Activated CD4-positive, CD25-positive, alpha-beta regulatory T cell treated with anti-CD3 and anti-CD28 coated beads, Interleukin-2, amount 50 U/mL, for 24 hours (primary cell): ENCODE data around the gene IRF7.

Experiments
- ATAC-seq, 2 donors: fragments of 150-1000 bp; cut with Tn5 transposase; one replicate each; pipeline ENCODE4 v1.10.0; 2021; ENCODE audit warnings: mild to moderate bottlenecking in 1 of 2, moderate library complexity in 1 of 2

Gene IRF7

DNA sequence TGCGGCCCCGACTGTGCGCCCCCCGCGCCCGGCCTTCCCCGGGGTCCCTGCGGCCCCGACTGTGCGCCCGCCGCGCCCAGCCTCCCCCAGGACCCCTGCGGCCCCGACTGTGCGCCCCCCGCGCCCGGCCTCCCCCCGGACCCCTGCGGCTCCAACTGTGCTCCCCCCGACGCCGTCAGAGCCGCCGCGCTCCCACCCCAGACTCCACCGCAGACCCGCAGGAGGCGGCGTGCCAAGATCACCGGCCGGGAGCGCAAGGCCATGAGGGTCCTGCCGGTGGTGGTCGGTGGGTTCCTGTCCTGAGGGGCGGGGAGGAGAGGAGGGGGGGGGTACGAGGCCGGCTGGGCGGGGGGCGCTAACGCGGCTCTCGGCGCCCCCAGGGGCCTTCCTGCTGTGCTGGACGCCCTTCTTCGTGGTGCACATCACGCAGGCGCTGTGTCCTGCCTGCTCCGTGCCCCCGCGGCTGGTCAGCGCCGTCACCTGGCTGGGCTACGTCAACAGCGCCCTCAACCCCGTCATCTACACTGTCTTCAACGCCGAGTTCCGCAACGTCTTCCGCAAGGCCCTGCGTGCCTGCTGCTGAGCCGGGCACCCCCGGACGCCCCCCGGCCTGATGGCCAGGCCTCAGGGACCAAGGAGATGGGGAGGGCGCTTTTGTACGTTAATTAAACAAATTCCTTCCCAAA is 24.4 kb upstream of the IRF7 start:
- ATAC-seq = no peak

DNA sequence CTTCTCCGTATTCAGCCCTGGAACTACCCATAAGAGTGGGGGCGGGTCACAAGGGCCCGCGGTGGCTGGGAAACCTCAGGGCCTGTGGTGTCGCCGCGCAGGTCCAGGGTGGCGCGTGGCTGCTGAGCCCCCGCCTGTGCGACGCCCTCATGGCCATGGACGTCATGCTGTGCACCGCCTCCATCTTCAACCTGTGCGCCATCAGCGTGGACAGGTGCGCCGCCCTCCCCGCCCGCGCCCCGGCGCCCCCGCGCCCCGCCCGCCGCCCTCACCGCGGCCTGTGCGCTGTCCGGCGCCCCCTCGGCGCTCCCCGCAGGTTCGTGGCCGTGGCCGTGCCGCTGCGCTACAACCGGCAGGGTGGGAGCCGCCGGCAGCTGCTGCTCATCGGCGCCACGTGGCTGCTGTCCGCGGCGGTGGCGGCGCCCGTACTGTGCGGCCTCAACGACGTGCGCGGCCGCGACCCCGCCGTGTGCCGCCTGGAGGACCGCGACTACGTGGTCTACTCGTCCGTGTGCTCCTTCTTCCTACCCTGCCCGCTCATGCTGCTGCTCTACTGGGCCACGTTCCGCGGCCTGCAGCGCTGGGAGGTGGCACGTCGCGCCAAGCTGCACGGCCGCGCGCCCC is 23.7 kb upstream of the IRF7 start:
- no peak for ATAC-seq

DNA sequence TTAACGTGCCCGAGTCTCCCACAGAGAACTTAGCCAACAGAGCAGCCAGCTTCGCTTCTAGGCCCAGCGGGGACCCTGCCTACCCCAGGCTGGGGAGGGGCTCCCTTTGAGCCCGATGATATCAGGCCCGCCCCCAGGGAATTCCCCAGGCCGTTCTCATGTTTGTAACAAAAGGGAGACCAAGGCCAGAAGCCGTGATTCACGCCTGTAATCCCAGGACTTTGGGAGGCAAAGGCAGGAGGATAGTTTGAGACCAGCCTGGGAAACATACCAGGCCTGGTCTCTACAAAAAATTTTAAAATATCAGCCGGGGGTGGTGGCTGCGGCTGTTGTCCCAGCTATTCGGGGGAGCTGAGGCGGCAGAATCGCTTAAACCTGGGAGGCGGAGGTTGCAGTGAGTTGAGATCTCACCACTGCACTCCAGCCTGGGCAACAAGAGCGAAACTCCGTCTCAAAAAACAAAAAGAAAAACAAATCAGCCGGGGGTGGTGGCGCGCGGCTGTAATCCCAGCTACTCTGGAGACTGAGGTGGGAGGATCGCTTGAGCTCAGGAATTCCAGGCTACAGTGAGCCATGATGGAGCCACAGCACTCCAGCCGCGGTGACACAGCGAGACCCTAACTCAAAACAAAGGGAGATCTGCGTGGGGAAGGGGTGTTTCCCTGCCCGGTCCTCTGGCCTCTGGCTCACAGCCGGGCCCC is 23.0 kb upstream of the IRF7 start:
- no peak for ATAC-seq

DNA sequence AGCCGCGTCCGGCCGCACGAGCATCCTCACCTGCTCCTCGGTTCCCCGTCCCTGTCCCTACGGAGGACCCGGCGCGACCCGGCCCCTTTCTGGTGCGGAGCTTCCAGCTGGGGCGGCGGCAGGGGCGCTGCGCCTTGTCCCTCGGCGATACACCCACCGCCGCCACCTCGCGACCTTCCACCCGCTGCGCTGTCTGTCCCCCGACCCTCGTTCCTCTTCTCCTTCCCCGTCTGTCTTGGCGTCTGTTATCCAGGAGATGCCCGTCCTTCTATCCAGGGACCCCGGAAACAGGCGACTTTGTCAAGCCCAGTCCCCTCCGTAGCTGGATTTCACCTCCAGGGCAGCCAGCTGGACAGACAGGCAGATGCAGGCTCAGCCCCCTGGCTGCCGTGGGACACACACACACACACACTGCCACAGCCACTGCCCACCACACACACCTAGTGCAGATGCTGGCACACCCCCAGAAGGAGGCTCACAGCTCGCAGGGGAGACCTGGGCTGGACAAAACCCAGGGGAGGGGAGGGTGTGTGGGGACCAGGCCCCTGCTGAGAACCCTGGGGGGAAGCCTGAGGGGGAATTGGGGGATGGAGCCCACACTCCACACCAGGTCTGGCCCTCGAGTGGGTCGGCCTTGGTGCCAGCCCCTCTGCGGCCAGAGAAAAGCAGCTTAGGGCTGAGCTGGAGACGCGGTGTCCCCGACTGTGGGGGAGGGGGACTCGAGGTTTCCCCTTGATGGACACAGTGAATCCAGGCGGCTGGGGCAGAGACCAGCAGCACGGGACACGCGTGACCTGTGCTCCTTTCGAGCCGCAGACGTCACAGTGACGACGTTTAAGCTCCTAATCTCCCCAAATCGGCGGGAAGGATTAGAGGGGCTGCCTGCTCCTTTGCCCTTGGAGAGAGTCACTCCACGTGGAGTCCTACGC is 22.1 kb upstream of the IRF7 start:
- ATAC-seq = no peak

DNA sequence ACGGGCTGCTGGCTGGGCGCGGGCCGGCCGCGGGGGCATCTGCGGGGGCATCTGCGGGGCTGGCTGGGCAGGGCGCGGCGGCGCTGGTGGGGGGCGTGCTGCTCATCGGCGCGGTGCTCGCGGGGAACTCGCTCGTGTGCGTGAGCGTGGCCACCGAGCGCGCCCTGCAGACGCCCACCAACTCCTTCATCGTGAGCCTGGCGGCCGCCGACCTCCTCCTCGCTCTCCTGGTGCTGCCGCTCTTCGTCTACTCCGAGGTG is 21.5 kb upstream of the IRF7 start:
- ATAC-seq = no peak

DNA sequence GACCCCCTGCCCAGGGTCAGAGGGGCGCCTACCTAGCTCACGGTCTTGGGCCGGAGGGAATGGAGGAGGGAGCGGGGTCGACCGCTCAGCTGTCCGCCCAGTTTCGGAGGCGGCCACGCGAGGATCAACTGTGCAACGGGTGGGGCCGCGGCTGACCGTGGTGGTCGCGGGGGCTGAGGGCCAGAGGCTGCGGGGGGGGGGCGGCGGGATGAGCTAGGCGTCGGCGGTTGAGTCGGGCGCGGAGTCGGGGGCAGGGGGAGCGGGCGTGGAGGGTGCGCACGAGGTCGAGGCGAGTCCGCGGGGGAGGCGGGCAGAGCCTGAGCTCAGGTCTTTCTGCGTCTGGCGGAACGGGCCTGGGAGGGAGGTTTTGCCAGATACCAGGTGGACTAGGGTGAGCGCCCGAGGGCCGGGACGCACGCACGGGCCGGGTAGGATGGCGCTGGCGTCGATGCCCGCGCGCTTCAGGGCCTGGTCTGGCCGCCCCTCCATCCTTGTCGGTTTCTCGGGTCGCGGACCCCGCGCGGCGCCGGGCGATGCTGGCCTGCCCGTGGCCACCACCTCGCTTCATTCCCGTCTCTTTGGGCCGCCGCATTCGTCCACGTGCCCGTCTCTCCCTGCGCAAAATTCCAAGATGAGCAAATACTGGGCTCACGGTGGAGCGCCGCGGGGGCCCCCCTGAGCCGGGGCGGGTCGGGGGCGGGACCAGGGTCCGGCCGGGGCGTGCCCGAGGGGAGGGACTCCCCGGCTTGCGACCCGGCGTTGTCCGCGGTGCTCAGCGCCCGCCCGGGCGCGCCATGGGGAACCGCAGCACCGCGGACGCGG is 21.0 kb upstream of the IRF7 start, which contains the start of gene DRD4:
Gene DRD4 (plus strand): TSS at position 759 of the 822 bp plus-strand sequence. CDS start 36 bp downstream, at position 795.
- no peak for ATAC-seq

DNA sequence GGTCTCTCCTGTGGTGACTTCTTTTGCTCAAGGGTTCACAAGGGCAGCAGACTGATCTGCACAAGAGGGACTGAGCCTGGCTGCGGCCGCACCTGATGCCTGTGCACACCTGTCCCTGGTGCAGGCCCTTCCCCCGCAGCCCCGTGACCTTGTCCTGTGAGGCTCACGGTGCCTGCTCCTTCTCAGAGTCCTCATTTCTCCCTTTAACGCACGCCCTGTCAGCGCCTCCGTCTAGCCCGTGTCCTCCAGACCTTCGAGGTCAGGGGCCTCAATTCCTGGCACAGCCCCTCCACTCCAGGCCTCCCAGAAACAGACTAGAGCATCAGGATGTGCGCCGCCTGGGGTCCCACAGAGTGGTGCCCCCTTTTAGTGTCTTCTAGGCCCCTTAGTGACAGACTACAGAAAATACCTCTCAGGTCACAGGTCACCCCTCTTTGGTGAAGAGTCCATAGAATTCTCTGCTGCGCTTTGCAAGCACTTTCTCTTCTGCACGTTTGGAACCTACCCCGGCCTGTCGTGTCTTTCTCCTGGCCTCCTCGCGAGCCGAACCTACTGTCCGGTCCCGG is 20.3 kb upstream of the IRF7 start:
- no peak for ATAC-seq

DNA sequence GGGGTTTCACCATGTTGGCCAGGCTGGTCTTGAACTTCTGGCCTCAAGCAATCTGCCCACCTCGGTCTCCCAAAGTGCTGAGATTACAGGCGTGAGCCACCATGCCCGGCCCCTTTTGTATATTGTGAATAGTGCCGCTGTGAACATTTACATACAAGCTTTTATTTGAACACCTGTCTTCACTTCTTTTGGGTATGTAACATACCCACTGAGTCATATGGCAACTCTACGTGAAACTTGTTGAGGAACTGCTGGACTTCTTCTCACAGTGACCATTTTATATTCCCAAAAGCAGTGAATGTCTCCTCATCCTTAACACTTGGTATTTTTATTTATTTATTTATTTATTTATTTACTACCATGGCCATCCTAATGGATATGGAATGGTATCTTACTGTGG is 15.1 kb upstream of the IRF7 start:
- no peak for ATAC-seq

DNA sequence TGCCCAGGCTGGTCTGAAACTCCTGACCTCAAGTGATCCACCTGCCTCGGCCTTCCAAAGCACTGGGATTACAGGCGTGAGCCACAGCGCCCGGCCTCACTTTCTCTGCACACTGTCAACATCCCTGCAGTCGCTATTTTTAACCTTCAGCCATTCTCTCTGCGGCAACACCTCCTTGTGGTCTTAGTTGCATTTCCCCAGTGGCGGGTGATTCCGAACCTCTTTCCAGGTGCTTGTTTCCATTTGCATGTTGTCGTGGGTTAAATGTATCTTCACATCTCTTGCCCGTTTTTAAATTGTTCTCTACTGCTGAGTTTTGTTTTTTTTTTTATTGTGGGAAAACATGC is 13.5 kb upstream of the IRF7 start:
- no peak for ATAC-seq

DNA sequence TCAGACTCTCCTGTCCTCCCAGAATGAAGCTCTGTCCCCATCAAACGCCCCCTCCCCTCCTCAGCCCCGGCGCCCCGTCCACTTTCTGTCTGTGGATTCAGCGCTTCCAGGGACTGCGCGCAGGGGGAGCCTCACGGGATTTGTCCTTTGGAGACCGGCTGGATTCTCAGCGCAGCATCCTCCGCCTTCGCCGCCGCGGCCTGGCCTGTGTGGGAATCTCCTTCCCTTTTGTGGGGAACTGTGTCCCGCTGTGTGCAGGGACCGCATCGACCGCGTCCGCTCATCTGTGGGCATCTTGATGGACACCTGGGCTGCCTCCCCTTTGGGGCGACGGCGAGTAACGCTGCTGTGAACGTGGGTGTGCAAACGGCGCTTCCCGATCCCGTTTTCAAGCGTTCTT is 12.3 kb upstream of the IRF7 start:
- ATAC-seq = no peak

DNA sequence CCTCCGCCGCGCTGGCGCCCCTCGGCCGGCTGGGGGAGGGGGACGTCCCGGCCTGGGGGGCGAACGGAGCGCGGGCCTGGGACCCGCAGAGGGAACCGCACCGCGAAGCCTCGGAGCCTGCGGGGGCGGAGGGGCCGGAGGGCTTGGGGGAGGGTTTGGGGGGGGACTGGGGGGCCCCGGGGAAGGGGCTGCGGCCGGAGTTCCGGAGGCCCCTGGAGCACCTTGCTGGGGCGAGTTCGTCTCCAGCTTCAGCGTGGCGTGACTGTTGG is 11.5 kb upstream of the IRF7 start:
- no peak for ATAC-seq

DNA sequence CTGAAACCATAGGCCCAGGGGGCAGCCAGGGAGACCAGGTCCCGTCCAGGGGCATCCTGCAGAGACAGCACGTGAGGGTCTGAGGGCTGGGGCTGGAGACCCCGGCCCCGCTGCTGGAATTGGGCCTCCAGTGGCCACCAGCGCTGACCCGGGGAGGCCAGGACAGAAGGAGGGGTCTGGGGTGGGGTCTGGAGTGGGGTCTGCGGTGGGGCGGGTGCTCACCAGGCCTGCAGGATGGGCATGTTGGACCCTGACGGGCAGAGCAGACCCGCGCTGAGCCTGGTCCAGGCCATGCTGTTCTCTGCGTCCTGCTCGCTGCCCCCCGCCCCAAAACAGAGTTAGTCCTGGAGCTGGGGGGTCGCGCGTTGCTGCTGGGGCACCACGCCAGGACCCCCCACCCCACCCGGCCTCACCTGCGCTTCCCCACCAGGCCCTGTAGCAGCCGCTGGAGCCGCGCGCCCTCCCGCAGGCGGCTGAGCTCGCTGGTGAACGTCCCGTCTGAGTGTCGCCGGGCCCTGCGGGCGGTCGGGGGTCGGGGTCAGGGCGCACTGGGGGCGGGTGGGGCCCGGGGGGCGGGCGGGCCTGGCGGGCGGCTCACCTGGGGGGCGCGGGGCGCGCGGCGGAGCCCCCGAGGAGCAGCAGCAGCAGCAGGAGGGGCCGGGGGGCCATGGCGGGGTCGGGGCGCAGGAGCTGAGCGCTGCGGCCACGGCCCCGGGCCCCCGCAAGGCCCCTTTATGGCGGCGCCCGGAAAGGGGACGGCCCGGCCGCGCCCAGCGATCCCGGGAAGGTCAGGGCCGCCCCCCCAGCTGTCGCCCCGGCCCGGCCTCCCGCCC is 10.9 kb upstream of the IRF7 start, which contains the start of gene SCT:
Gene SCT (minus strand): TSS at position 707 of the 833 bp plus-strand sequence. CDS start 38 bp downstream, at position 669.
- no peak for ATAC-seq

DNA sequence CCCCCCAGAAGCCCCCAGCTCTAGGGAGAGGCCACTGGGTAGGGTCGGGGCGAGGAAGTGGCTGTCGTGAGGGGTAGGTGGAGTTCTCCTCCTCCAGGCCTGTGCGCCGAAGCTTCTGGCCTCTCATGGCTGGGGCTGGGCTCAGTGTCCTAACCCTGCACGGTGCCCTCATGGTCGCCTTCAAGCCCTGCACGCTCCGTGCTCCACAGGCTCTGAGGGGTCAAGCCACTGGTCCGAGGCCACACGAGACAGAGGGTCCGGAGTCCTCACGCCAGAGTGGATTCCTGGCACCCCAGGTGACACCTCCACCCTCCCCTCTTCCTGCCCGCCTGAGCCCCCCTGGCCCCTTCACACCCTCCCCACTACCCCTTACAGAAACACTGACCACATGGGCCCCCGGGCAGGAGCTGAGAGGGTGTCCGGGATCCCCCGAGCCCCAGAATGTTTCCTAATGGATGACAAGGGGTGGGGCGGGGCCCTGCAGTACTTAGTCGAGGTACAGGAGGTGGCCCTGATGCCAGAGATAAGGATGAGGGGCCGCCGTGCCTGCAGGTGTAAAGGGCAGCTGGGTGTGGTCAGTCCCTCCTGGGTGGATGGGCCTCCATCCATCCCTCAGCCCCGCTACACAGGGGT is 10.0 kb upstream of the IRF7 start:
- no peak for ATAC-seq

DNA sequence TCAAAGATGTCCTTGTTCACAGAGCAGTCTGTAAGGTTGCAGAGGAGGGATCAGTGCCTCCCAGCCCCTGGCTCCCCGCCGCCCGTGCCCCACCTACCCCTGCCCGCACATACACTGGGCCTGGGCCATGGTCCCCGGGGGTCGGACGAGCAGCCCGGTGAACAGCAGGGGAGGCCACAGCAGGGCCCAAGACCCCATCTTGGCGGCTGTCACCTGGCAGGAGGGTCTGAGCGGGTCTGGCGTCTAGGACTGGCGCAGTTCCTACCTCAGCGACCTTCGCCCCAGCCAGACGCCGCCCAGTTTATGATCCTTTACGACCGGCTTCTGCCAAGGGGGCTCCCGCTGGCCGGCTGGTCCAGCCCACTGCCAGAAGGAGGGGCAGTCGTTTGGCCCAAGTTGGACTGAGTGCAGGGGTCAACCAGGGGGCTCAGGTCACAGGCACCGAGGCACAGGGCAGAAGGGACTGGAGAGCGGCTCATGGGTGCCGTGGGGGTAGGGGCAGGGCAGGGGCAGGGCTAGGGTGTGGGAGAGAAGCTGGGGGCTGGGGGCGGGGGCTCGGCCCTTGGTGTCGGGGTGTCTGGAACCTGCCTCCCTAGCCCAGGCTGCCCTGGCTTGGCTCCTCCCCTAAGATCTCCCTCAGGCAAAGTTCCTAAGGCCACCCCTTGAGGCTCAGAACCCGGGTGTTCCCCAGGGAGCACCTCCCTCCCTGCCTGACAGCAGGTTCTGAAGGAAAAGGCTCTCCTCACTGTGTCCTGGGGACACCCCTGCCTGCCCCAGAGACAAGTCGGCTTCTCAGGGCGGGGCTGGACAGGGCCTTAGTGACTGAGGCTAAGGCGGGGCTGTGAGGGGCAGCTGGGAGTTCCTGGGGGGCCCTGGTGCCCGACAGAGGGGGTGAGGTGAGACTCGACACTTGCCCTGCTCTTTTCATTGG is 9.2 kb upstream of the IRF7 start, which contains the start of gene CDHR5:
Gene CDHR5 (minus strand): TSS at position 251 of the 931 bp plus-strand sequence. CDS start 53 bp downstream, at position 198.
- ATAC-seq = no peak

DNA sequence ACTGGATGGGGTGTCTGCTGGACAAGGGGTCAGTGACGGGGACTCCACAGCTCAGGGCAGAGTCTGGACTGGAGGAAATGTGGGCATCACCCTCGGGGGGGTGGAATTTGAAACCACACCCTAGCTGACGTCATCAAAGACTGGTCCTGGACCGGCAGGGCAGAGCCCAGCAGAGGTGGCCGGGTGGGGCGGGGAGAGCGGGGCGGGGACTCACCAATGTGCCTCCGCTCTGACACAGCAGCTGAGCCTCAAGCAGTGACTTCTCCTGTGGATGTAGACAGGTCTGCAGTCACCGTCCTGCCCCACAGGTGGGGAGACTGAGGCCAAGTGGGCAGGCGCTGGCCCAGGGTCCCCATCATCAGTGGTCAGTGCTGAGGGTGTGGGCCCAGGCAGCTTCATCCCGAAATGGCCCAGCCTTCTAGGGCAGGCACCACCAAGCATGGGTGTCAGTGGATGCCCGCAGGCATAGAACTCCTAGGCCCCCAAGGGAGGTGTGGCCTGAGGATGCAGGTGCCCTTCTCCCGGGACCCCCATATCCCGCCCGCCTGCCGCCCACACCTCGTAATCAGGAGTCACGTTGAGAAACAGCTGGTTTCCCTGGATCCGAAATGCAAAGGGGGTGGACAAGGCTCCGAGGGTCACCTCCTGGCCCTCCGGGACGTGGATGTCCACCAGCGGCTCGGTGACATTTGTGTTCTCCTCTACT is 8.4 kb upstream of the IRF7 start:
- ATAC-seq = no peak

DNA sequence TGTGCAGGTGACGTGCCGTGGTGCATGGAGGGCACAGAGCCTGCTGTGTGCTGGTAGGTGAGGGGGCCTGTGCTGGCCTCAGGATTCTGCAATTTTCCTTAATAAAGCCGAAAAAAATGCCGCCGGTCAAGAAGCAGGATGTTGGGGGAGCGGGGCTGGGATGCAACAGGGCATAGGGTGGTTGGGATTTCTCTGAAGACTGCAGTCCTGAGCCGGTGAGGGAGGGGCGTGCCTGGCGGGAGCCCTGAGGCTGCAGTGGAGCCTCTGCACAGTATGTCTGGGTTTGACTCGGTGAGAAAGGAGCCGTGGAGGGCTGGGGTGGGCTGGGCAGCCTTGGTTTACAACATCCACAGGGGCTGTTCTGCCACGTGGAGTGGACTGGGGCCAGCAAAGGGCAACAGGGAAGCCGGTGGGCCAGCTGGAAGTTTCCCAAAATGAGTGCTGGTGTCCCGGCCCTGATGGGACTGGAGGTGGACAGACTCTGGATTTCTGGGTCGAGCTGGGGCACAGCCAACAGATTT is 7.7 kb upstream of the IRF7 start:
- no peak for ATAC-seq

DNA sequence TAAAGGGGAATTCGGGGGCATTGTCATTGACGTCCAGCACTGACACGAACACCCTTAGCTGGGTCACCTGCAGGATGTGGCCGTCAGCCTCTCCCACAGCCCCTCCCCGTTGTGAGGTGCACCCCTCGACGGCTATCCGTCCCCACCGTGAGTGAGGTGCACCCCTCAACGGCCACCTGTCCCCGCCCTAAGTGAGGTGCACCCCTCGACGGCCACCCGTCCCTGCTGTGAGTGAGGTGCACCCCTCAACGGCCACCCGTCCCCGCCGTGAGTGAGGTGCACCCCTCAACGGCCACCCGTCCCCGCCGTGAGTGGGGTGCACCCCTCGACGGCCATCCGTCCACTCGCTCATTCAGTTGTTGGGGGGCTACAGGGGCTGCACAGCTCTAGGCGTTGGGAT is 6.1 kb upstream of the IRF7 start:
- no peak for ATAC-seq
